Measurements from ENCODE around the gene PLXNA2.
A peak's percentile ranks its signal among the peaks of the same experiment; 100 is the strongest.

PLXNA2 gene

DNA sequence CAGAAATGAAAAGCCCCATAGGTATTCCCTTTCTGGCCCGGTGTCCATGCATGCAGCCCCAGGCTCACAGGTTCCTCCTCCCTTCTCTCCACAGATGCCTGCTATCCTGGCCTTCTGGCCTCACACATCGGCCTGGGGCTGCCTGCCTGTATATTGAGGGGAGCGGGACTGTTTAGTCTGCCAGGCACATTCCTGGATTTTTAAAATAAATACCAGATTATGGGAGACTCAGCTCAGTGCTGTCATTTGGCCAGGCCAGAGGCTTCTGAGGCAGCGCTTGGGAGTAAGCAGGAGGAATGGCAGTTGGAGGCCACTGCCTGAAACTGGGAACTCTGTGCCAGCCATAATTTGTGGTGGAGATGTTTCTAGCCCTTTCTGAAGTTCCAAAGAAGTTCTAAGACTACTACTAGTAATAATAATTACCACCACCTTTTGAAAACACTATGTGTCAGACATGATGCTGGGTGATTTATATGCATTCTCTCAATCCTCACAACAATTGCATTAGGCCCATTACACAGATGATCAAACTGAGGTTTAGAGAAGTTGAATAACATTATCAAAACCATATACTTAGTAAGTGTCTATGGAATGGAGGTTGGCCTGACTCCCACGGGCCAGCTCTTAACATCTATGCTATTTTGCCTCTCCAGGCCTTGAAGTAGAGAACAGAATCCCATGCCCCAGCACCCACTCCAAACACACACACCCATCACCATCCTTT lies 107.6 kb downstream of the PLXNA2 start:
- DNase-seq, result no peak

GRCh38 chr1:208135354-208135753 lies 108.8 kb downstream of the PLXNA2 start:
- peak; percentile 79 for DNase-seq

DNA sequence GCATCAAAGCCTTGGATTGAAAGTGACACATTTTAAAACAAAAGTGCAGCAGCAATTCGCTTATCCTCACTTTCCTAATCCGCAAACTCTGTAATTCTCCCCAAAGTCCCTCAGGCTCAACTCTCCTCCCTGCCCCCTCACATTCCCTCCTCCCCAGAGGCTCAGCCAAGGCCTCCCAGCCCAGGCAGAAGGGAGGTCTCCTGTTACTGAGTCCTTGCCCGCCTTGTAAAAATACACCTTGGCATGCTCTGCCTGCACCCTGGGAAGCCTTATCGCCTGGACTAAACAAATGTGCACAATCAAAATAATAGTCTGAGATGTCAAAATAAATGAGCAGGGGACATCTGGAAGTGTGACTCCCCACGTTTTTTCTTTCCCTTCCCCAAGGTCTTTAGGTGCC lies 109.7 kb downstream of the PLXNA2 start:
- no peak for DNase-seq

DNA sequence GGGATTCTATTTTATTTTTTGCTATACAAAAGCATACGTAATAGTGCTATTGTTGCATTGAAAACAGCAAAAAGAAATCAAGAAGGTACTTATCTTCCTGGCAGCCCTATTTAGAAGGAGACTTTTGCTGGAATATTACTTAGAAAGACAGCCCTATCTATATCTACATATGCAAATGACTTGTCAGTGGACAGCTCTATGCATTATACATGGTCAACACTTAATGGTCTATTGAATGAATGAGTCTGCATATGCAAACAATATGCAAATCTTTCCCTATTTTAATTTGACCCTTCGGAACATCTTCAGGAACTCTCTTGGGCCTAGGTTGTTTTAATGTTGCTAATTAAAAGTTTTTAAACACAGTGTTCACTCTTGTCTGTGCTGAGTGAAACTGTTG lies 110.8 kb downstream of the PLXNA2 start:
- DNase-seq, result no peak

DNA sequence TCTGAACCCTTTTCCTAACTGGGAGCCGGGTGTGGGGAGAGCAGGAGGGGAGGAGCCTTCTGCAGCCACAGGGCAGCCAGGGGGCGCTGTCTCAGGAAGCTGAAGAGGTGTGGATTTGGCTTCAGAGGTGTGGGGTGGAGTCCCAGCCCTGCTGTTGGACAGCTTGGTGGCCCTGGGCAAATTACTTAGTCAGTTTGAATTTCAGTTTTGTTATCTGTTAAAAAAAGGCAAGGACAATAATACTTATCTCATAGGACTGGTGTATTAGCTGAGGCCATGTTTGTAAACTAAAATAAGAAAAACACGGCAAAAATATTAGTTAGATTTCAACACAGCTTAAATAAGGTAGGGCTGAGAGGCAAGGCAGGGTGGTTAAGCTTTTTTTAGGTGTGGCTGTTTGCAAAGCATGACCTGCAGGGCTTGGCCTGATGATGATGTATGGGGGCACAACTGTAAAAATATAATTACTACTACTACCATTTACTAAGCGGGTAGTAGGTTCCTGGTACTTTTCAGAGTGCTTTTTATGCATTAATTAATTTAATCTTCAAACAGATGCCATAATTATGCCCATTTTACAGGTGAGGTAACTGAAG lies 111.8 kb downstream of the PLXNA2 start:
- DNase-seq, result peak; percentile 28

GRCh38 chr1:208131621-208132286 lies 112.4 kb downstream of the PLXNA2 start:
- DNase-seq, result no peak

DNA sequence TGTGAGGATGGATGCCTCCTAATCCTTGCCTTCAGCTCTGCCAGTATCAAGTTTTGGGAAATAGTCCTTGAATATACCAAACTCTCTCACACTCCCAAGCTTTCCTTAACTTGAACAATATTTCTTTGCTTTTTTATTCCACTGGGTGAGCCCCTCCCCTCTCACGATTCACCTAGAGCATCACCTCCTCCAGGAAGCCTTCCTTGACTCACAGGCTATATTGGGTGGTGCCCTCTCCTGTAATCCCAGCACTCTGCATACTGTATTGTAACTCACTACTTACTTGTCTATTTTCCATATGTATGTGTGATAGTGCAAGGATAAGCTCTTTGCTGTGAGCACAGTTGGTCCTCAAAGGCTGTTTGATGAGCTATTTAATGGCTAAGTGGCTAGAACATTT lies 114.7 kb downstream of the PLXNA2 start:
- DNase-seq, result no peak

DNA sequence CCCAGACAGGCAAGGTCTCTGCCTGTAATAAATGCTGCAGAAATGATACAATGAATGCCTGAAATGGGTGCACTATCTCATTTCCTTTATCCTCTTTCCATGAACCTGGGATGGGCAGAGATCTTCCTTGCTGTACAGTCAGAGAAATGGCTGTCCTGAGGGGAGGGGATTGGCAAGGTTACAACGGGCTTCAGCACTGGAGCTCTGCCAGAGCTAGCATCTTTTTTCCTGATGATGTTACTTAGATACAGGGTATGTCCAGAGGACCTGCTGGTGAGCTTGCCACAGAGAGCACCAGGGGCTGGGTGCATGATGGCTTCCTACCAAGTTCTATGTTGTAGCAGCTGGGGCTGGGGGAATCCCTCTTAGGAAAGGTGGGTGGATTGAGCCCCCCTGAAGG lies 115.1 kb downstream of the PLXNA2 start:
- DNase-seq, result no peak

GRCh38 chr1:208127792-208128529 lies 116.2 kb downstream of the PLXNA2 start:
- DNase-seq, result no peak

DNA sequence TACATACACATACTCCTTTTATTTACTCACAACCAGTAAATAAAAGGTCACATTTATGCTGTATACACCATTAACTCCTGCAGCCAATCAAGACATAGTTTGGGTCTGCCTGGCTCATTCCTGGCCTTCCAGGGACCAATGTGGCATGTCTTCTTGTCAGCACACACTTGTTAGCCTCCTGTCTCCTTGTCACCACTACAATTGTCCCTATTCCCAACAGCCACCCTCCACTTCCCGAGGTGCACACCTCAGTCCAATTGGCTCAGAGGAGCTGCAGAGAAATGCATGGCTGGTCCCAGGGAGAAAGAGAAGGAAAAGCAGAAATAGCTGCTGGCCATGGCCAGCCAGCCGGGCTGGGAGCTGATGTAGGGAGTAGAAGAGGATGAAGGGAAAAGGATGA lies 116.9 kb downstream of the PLXNA2 start:
- no peak for DNase-seq

DNA sequence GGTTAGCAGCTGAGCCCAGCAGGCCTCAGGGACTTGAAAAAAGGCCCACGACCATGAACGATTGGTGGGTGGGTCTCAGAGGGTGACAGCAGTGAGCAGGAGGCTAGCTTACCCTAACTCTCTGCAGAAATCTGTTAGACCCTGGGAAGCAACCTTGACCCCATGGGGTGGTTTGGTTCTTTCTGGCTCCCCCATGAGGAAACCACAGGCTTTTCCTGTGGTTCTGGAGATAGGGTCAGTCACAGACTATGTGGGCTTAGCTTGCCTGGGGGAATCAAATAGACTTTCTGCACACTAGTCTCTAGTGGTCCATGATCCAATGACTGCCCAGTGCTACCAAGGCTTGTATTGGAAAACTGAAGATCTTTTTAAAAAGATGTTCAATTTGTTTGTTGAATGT lies 118.1 kb downstream of the PLXNA2 start:
- no peak for DNase-seq

- DNase-seq, result peak; percentile 63
Measured at GRCh38 chr1:208122612-208123358, 121.4 kb downstream of the PLXNA2 start.

DNA sequence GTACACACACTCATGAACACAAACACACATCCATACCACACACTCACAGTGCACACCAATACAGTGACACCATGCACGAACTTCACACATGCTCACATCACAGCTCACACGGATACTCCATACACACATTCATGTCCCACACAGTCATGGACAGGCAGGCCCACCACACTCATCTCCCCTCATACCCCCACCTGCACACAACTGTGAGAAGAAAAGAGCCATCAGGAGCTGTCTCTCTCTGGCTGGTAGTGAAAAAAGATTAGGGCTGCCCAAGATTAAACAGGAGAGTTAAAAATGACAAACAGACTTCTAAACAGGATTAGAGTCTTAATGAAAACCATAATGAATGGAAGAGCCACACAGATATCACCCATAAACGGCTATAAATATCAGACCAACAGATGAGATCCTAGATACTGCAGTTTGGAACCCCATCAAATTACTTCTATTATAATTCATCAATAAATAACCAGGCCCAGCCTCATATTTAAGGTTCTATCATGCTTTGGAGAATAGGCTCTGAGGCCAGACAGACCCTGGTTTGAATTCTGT lies 122.3 kb downstream of the PLXNA2 start:
- no peak for DNase-seq

- DNase-seq, result no peak
Measured at GRCh38 chr1:208120431-208120790, 123.8 kb downstream of the PLXNA2 start.

DNA sequence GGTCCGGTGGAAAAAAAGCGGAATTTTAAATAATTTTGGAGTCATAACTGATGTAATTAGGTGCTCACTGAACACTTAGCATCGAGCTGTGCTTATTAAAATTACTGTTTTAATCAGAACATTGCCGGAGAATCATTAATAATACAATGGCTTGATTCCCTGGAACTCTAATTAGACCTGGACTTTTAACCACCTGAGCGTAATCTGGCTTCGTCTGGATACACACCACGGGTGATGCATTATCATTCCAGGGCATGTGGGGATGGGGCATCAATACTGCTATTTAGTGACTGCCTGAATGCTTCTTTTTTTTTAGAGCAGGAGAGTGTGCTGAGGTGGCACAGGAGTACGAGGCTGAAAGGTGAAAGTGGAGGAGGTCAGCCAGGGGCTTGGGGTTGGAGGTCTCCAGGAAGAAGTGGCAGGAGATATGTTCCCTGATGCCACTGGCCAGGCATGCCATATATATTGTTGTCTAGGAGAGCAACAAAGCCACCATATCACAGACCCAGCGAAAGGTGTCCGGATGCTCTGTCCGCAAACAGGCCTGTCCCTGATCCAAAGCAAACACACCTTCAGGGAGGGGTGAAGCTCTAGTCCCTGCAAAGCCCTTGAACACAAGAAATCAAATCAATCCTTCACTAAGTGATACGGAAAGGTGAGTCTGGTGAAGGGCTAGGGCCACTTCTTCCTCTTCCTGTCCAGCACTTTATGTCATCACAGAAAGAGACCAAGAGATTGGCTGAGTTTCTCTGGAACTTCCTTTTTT lies 125.2 kb downstream of the PLXNA2 start:
- peak; percentile 44 for DNase-seq

- no peak for DNase-seq
Measured at GRCh38 chr1:208118306-208118705, 125.9 kb downstream of the PLXNA2 start.

DNA sequence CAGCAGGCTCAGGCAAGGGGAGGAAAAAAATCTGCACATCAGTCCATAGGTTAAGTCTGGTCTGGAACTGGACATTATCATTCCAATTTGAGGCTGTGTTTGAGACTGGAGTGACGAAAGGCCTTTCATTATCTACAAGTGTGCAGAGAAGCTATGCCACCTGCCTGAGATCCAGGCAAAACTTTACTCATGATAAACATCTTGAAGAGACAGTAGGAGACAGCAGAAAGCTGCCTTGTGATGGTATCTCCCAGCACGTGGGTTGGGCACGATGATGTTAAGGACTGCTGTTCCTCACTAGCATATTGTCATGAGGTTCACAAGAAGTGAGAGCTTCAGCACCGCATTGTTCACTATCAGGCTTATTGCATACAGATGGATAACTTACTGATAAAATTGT lies 126.4 kb downstream of the PLXNA2 start:
- no peak for DNase-seq

DNA sequence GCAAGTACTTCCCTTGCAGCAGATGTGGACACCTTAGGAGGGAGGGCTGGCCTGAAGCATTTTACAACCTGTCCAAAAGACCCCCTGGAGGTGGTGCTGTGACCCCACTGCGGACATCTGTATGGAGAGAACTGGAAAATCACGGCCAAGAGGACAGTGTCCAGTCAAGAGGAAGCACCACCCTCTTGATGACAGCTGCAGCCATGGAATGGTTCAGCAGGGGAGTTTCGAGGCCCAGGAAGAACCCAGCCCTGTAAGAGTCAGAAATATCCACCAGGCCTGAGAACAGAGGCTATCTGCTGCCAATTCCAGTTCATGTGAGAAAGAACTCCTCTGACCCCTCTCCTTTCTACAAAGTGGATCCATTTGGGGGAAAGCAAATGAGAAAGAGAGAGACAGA lies 126.8 kb downstream of the PLXNA2 start:
- DNase-seq, result no peak

- no peak for DNase-seq
Measured at GRCh38 chr1:208115924-208116640, 128.1 kb downstream of the PLXNA2 start.

DNA sequence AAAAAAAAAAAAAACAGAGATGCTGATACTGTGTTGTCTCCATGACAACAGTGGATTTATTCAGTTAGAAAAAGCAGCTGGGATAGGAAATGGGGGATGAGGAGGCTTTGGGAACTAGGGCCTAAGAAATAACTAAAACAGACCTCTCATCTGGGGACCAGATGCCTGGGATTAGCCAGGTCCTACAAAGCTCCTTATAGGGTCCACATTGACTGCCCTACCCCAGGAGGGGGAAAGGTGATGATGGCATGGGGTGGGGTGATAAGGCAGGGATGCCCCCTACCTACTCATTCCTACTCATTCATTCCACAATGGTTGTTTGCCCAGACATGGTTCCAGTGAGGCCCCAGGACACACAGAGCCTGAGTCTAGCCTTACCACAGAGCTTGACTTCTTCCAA lies 131.2 kb downstream of the PLXNA2 start:
- no peak for DNase-seq

DNA sequence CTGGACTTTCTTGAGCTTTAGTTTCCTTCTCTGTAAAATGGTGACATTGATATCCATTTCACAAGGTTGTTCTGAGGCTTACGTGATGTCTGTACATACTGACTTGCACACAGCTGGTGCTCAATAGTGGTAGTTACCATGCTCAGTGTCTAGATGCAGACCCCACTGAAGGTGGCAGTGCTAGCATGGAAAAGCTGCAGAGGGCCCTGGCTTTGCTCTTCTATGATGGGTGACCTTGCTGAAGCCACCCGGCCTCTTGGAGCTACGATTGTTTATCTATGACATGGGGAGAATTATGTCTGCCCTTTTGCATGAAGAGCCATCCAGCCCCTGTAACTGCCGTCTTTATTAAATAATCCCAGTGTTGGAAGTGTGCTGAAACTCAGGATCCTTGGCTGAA lies 131.8 kb downstream of the PLXNA2 start:
- no peak for DNase-seq

All from MV-4-11 (cell line).